ENCODE measurements around the gene ABCE1.

The ABCE1 gene

GRCh38 chr4:145177511-145177905 is 79.4 kb downstream of the ABCE1 start:
- no peak for DNase-seq (ENCODE audit: low read depth in 2 of 2)

- no peak for DNase-seq (ENCODE audit: low read depth in 2 of 2)
Measured at GRCh38 chr4:145177906-145178538, 79.9 kb downstream of the ABCE1 start.

GRCh38 chr4:145178740-145179280 is 80.7 kb downstream of the ABCE1 start:
- no peak for DNase-seq (ENCODE audit: low read depth in 2 of 2)
